ENCODE measurements around the gene PJA2.

Gene PJA2

DNA sequence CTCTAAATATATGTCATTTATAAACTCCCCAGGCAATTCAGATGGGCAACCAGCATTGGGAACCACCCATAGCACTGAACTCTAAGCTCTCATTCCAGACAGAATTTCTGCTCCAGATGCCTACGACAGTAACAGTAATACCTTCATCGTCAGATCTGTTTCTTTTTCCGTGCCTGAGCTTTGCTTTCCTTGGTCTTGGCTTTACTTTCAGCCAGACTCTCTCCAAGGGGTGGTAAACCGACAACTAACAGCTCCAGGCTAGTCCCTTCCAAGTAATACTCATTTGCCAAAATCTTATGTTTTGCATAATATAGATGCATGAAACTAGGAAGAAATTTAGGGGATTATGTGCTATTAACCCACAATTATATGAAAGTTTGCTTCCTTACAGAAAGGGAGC is 102.3 kb downstream of the PJA2 start:
- Histone ChIP-seq H3K27me3 (replicated peaks; ENCODE audit: insufficient read depth, low read length) (no peaks in the 10 kb centered on the region), H3K36me3 (replicated peaks; ENCODE audit: insufficient read depth, low read length) (no peaks in the 10 kb centered on the region), H4K20me1 (ENCODE audit: insufficient read depth, low read length) (no peaks in the 10 kb centered on the region), H3F3A (ENCODE audit: insufficient read depth, low read length) (no peaks in the 10 kb centered on the region), H3K9ac (ENCODE audit: low read length) (no peak overlapping the region), H2AFZ (ENCODE audit: low read length) (no peak overlapping the region), H3K27ac (ENCODE audit: low read length) (no peak overlapping the region), H3K4me2 (ENCODE audit: low read depth, low read length) (no peak overlapping the region), H3K4me1 (ENCODE audit: low read length) (no peaks in the 10 kb centered on the region), H3K79me2 (ENCODE audit: low read length) (no peaks in the 10 kb centered on the region), H3K4me3 (ENCODE audit: low read length) (no peak overlapping the region), H3K9me3 (replicated peaks; ENCODE audit: insufficient read depth, low read length) (no peaks in the 10 kb centered on the region), H3K9me2 (replicated peaks; ENCODE audit: insufficient read depth, low read length) (no peaks in the 10 kb centered on the region)
- no peak for TF ChIP-seq CTCF (IDR thresholded peaks at IDR 0.05; ENCODE audit: low read length)
- no peak for TF ChIP-seq EZH2 (optimal IDR thresholded peaks at IDR 0.05; ENCODE audit: low read depth, low read length)
- TF ChIP-seq EZH2phosphoT487 (IDR thresholded peaks at IDR 0.05; ENCODE audit: low read length) = no peak
- no peak for DNase-seq

DNA sequence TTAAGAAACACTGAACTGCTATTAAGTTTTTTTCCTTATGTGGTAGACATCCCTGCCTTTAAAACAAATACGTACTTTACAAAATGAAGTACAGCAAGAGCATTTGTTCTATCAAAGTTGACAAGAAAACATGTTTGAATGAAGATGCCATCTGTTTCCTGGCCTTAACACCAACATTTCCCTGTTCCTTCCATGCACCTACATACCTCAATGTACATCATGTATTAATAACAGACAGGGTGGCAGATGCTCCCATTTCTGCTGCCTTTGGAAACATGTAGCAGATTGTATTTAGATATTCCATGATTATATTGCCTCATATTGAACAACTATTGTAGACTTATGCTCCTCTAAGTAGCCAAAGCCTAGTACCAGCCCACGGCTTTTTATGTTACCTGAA is 104.4 kb downstream of the PJA2 start:
- TF ChIP-seq EZH2phosphoT487 (IDR thresholded peaks at IDR 0.05; ENCODE audit: low read length) (no peak), CTCF (IDR thresholded peaks at IDR 0.05; ENCODE audit: low read length) (no peak), EZH2 (optimal IDR thresholded peaks at IDR 0.05; ENCODE audit: low read depth, low read length) (no peak)
- no peaks in the 10 kb centered on the region for H3K36me3 ChIP-seq (replicated peaks; ENCODE audit: insufficient read depth, low read length)
- no peaks in the 10 kb centered on the region for H3K9me2 ChIP-seq (replicated peaks; ENCODE audit: insufficient read depth, low read length)
- H3K9me3 ChIP-seq (replicated peaks; ENCODE audit: insufficient read depth, low read length) = no peaks in the 10 kb centered on the region
- no peak overlapping the region for H2AFZ ChIP-seq (ENCODE audit: low read length)
- no peaks in the 10 kb centered on the region for H3K4me1 ChIP-seq (ENCODE audit: low read length)
- no peak overlapping the region for H3K4me2 ChIP-seq (ENCODE audit: low read depth, low read length)
- no peaks in the 10 kb centered on the region for H3F3A ChIP-seq (ENCODE audit: insufficient read depth, low read length)
- DNase-seq = no peak
- H3K79me2 ChIP-seq (ENCODE audit: low read length) = no peaks in the 10 kb centered on the region
- no peak overlapping the region for H3K27ac ChIP-seq (ENCODE audit: low read length)
- H3K4me3 ChIP-seq (ENCODE audit: low read length) = no peak overlapping the region
- H4K20me1 ChIP-seq (ENCODE audit: insufficient read depth, low read length) = no peaks in the 10 kb centered on the region
- H3K27me3 ChIP-seq (replicated peaks; ENCODE audit: insufficient read depth, low read length) = no peaks in the 10 kb centered on the region
- H3K9ac ChIP-seq (ENCODE audit: low read length) = no peak overlapping the region

GRCh38 chr5:109304309-109304708 is 105.5 kb downstream of the PJA2 start:
- H4K20me1 ChIP-seq (ENCODE audit: insufficient read depth, low read length) = no peaks in the 10 kb centered on the region
- no peaks in the 10 kb centered on the region for H3F3A ChIP-seq (ENCODE audit: insufficient read depth, low read length)
- H3K9me2 ChIP-seq (replicated peaks; ENCODE audit: insufficient read depth, low read length) = no peaks in the 10 kb centered on the region
- no peak overlapping the region for H2AFZ ChIP-seq (ENCODE audit: low read length)
- H3K9me3 ChIP-seq (replicated peaks; ENCODE audit: insufficient read depth, low read length) = no peaks in the 10 kb centered on the region
- no peak overlapping the region for H3K4me2 ChIP-seq (ENCODE audit: low read depth, low read length)
- H3K27me3 ChIP-seq (replicated peaks; ENCODE audit: insufficient read depth, low read length) = no peaks in the 10 kb centered on the region
- TF ChIP-seq EZH2phosphoT487 (IDR thresholded peaks at IDR 0.05; ENCODE audit: low read length) (no peak), CTCF (IDR thresholded peaks at IDR 0.05; ENCODE audit: low read length) (no peak), EZH2 (optimal IDR thresholded peaks at IDR 0.05; ENCODE audit: low read depth, low read length) (no peak)
- H3K9ac ChIP-seq (ENCODE audit: low read length) = no peak overlapping the region
- no peaks in the 10 kb centered on the region for H3K79me2 ChIP-seq (ENCODE audit: low read length)
- DNase-seq = no peak
- H3K27ac ChIP-seq (ENCODE audit: low read length) = no peak overlapping the region
- H3K36me3 ChIP-seq (replicated peaks; ENCODE audit: insufficient read depth, low read length) = no peaks in the 10 kb centered on the region
- H3K4me3 ChIP-seq (ENCODE audit: low read length) = no peak overlapping the region
- H3K4me1 ChIP-seq (ENCODE audit: low read length) = no peaks in the 10 kb centered on the region

Data from MM.1S (cell line).